Kidney capillary endothelial cell (primary cell): ENCODE results near the gene ADGRL1.
"Not testable (repeated sequence)": the region's sequence is repeated elsewhere in the genome, so short reads cannot be mapped to it uniquely, and the experiment has no call there.

Experiments
- DNase-seq: peaks from one replicate; pipeline ENCODE4 v3.0.0-alpha.2; 2018; ENCODE audit warnings: low spot score

ADGRL1 gene

DNA sequence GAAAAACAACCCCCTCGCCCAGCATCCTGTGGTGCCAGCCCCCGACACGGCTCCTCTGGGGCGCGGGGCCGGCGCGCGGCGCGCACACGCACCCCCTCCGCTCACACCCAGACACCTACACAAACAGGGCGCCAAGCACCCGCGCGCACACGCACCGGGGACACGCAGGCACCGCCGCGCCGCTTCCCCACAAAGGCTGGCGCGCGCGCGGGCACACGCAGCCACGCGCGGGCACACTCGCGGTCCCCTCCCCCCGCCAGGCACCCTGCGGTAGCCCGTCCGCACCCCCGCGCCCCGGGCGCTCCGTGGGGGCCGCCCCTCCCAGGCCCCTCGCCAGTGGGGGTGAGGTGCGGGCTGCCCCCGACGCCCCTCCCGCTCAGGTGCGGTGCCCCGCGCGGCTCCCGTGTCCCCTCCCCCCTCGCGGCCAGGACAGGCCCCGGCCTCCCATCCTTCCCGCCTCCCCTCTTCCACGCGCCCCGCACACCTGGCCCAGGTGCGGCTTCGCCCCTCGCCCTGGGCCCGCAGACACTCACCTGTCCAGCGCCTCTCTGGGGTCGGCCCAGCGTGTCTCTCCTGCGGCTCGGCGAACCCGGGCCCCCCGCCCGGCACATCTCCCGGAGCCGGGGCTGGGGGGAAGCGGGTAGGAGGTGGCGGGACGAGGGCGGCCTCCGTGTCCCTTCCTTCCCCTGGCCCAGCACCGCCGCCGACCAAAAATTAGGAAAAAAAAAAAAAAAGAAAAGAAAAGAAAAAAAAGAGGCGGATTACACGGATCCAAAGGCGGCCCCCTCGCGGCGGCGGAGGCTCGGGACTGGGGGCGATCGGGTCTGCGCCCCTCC lies at the start of gene ADGRL1:
TSS of gene ADGRL1 (minus strand) at position 718 of the 836 bp plus-strand sequence. CDS start 22,567 bp downstream, outside the sequence.
- not testable (repeated sequence) for DNase-seq

DNA sequence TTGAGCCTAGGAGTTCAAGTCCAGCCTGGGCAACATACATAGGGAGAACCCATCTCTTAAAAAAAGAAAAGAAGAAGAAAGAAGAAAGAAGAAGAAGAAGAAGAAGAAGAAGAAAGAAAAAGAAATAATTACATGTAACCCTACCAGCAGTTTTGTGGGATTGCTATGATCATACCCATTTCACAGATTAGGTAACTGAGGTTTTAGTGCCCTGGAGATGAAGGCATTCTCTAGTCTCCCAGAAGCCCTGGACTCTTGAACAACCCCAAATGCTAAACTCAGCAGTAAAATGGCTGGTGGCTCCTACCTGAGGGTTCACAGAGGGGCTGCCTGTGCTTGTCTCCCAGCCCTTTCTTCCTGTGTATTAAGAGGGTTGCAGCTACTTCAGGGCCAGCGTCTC lies 49.3 kb upstream of the ADGRL1 start:
- not testable (repeated sequence) for DNase-seq

DNA sequence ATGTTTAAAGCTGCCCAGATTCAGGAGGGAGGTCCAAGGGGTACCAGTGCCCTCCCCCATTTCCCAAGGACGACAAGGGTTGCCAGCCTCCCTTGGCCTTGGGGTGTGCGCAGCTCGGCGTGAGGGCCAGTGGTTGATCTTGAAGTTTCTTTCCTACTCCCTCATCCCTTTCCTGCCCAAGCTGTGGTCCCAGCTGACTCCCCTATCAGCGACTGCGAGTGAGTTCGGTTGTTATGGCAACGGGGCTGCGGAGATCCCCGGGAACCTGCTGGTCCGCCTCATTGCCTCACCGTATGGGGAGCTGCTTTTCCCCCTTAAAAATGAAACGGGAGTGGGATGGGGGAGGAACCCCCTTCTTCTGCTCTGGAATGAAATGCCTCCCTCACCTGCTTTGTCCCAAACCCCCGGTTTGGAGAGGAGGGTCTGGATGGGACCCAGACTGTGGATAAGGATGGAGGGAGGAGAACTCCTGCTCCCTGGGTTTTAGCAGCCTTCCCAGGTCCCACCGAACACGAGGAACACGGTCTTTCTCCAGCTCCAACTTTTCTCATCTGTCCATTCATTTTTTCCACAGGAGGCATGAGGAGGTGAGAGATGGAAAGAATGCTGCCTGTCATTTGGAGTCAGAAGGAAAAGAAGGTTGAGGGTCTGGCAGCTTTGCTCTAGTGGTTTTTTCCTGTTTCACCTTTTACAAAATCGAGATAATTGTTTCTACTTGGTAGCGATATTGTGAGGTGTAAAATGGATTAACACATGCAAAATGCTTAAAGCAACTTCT lies 48.0 kb upstream of the ADGRL1 start:
- DNase-seq: not testable (repeated sequence)

DNA sequence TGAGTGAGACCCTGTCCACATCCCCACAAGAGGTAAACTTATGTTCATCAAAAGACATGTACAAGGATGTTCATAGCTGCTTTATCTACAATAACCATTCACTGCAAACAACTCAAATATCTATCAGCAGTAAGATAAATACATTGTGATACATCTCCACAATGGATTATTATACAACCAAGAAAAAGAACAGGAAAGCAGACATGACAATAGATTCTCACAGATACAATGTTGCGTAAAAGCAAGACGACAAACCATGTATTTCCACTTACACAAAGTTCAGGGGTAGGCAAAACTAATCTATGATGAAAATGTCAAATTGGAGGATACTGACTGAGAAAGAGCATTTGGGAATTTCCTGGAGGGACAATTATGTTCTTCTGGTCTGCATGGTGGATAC lies 46.2 kb upstream of the ADGRL1 start:
- DNase-seq: not testable (repeated sequence)

DNA sequence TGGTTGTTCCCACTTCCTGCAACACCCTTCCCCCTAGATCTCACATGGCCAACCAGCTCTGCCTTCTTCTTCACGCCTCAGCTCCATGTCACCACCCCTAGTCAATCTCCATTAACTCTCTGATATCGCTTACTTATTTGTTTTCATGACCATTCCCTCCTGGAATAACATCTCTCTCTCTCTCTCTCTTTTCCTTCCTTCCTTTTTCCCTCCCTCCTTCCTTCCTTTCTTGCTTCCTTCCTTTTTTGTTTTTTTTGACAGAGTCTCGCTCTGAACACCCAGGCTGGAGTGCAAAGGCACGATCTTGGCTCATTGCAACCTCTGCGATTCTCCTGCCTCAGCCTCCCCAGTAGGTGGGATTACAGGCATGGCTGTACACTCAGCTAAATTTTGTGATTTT lies 44.9 kb upstream of the ADGRL1 start:
- DNase-seq: no peak

DNA sequence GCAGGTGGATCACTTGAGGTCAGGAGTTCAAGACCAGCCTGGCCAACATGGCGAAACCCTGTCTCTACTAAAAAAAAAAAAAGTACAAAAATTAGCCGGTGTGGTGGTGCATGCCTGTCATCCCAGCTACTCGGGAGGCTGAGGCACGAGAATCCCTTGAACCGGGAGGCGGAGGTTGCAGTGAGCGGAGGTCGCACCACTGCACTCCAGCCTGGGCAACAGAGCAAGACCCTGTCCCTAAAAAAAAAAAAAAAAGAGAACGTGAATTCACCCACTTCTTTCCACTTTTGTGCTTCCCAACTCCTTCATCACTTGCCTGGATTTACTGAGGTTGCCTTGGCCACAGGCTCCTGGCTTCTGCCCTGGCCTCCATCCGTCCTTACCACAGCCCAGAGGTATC lies 44.3 kb upstream of the ADGRL1 start:
- DNase-seq: not testable (repeated sequence)

DNA sequence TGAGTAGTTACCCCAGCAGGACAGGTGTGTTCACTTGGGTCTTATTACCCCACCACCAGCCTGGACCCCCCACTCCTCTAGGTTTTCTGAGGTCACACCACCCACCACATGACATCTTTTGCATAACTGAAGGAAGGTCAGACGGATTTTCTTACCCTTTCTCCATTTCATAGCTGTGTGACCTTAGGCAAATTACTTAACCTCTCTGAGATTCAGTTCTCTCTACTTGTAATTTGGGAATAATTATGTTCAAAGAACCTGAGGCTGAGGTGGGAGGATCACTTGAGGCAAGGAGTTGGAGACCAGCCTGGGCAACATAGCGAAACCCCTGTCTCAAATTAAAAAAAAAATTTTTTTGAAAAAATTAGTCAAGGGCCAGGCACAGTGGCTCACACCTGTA lies 43.9 kb upstream of the ADGRL1 start:
- not testable (repeated sequence) for DNase-seq

DNA sequence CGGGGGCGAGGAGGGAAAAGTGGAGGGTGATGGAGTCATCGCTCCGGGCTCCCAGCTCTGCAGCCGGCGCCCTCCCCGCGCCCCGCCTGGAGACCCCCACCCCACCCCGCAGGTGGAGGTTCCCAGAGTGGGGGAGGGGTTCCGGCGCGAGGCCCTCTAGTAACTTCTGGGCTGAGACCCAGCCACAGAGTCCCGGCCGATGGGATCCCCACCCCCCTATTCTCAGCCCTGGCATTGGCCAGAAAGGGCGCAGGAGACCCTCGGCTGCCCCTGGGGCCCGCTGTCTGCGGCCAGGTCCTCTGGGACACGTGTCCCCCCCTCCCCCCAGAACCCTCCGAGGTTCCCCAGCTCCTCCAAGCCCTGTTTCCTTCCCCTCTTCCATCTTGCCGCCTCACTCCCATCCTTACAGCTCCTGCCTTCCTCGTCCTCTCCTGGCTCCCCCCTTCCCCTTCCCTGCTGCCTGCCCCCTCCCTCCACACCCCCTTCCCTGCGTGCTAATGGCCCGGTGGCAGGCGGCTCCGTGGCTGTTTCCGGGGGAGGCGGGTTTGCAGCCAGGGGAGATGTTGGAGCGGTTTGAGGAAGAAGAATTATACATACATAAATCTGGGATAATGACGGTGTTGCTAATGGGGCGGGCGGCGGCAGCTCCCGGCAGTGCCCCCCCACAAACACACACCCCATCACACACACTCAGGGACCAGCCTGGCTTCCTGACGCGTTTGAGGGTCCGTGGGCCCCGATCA lies 43.2 kb upstream of the ADGRL1 start:
- DNase-seq: peak; percentile 7

DNA sequence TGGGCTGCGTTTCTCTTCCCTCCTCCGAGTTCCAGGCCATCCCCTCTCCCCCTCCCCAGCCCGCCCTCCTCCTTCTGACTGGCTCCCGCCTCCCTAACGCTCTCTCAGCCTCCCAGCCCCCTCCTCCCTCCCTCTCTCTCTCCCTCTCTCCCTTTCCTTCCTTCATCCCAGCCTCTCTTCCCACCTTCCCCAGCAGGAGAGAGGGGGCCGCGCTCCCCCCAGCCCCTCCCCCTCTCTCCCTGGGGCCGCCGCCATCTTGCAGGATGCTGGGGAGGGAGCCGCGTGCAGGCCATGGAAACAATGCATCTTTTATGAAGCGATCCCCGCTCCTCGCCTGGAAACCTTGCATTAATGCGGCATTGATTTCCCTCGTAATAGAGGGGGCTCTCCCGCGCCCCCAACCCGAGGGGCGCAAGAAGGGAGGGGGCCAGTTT lies 42.6 kb upstream of the ADGRL1 start:
- DNase-seq: peak; percentile 7

DNA sequence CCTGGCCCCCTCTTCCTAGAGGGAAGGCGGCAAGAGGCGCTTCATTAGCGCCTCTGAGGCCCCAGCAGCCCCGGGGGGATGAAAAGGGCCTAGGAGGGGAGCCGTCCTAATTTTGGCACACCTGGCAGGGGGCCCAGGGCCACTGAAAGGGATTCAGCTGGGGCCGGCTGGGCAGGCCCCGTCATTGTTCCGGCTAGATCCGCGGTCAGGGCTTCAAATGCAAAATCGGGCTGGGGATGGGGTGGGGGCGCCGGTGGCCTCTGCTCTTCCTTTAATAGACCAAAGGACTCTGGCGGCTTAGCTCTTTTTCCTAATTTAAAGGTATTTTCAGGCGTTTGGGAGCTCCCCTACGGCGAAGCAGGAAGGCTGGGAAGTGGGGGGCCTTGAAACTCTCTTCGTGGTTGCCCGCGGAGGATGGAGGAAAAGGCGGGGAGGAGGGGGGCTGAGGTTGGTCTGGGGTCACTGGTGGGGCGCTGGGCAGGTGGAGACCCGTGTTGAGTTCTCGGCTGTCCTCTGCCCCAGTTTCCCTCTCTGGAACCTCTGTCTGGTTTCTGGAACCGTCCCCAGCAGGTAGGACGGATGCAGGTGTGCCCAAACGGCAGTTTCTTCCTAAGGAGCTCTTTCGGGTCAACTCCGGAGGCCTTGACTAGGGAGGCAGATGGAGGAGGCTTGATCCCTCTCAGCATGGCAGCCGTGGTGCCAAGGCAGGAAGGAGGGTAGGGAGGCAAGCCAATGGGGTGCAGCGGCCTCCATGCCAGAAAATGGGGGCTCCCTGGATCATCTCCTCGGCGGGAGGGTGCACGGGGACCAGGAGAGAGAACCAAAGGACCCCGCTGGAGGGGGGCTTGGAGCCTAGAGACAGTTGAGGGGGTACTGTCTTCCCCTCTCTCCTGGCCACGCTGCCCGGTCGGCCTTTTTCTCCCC lies 41.8 kb upstream of the ADGRL1 start:
- DNase-seq: not testable (repeated sequence)

DNA sequence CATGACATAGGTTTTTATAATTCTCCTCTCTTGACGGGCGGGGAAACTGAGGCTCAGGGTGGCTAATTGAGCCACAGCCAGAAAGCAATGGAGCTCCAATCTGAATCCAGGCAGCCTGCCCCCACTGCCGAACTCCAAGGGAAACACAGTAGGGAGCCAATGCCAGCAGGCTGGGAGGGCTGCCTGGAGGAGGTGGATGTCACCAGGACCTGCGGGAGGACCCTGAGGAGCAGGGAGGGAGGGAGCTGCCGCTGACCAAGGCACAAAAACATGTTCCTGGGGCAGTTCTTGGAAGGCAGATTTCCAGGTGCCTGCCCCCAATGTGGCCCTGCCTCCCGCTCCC lies 41.2 kb upstream of the ADGRL1 start:
- DNase-seq: not testable (repeated sequence)

DNA sequence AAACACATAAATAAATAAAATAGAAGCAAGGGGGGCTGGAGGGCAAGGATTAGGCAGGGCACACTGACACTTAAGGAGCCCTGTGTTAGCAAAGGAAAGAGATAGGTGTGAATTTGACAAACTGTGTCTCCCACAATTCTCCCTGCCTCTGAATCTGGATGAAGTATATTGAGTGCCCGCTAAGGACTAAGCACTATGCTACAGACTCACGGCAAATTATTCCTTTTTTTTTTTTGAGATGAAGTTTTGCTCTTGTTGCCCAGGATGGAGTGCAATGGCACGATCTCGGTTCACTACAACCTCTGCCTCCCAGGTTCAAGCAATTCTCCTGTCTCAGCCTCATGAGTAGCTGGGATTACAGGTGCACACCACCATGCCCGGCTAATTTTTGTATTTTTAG lies 38.4 kb upstream of the ADGRL1 start:
- DNase-seq: not testable (repeated sequence)

DNA sequence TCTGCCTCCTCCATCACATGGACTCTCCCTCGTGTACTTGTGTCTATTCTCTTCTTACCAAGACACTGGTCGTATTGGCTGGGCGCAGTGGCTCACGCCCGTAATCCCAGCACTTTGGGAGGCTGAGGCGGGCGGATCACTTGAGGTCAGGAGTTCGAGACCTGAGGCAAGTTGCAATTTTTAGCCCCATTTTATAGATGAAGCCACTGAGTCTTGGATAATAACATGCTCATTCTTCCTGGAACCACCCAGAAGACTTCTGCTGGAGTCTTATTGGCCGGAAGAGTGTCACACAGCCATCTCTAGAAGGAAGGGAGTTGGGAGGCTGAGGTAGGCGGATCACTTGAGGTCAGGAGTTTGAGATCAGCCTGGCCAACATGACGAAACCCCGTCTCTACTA lies 37.7 kb upstream of the ADGRL1 start:
- DNase-seq: not testable (repeated sequence)

DNA sequence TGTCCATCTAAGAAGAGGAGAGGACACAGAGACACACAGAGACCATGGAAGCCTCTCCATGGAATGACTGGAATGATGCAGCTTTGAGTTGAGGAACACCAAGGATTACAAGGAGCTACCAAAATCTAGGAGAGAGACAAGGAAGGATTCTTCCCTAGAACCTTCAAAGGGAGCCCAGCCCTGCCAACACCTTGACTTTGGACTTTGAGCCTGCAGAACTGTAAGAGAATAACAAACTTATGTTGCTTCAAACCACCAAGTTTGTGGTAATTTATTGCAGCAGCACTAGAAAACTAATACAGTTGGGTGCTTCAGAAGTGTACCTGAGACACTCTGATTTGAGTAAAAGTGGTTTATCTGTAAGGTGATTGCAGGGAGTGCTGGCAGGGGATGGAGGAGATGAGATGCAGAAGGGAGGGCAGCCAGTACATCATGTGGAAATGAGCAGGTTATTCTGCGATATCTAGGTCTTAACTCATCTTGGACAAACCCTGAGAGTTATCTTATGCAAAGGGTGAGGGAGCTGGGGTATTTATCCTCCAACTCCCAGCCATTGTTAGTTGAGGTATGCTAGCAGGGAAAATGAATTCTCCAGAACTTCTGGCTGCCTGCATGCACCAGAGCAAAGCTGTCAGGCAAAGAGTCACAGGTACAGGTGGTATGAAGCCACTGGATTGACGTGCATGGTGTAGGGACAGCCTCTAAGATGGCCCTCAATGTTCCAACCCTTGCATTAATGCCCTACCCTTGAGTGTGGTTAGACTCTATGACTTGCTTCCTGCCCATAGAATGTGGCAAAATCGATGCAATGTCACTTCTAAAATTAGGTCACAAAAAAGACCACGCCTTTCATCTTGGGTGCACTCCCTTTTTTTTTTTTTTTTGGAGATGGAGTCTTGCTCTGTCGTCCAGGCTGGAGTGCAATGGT lies 31.3 kb upstream of the ADGRL1 start:
- DNase-seq: no peak

DNA sequence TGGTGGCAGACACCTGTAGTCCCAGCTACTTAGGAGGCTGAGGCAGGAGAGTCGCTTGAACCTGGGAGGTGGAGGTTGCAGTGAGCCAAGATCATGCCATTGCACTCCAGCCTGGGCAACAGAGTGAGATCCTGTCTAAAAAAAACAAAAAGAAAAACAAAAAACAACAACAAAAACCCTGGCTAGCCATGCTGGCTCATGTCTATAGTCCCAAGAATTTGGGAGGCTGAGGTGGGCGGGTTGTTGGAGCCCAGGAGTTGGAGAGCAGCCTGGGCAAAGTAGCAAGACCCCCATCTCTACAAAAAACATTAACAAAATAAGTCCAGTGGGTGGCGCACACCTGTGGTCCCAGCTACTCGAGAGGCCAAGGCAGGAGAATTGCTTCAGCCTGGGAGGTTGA lies 27.0 kb upstream of the ADGRL1 start:
- not testable (repeated sequence) for DNase-seq

DNA sequence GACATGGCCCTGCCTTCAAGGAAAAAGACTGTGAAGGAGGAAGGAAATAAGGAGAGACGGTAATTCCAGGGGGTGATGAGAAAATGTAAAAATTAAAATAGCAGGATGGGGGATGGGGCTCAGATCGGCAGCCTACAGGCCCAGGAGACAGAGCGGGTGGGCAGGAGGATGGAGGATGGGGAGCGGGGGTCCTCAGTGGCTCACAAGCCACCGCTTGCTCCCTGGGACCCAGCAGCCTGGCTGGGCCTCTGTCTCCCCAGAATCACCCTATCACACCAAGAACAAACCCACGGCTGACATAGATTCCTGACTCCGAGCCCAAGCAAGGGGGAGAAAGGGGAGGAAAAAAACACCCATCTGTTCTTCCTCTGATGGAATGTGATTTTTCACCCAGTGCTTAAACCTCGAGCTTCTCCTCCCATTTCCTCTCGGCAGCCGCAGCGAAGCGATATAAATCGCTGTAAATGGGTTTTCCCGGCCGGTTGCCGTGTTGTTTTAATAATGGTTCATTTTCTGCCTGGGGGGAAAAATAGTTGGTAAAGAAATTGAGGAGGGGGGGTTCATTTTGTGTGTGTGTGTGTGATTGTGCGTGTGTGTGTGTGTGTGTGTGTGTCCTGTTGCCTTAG lies 22.6 kb upstream of the ADGRL1 start:
- not testable (repeated sequence) for DNase-seq

DNA sequence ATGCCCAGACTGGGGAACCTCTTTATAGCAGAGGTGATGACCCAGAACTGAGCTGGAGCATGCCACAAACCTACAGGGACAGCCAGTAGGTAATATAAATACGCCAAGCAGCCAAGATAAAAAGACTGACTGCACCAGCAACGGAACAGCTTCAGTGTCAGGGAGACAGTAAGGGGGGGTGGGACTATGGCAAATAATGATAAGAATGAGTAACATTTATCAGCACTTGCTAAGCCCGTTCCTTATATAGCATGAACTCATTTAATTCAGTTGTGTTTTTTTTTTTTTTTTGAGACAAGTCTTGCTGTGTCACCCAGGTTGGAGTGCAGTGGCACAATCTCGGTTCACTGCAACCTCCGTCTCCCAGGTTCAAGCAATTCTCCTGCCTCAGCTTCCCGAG lies 20.5 kb upstream of the ADGRL1 start:
- not testable (repeated sequence) for DNase-seq

DNA sequence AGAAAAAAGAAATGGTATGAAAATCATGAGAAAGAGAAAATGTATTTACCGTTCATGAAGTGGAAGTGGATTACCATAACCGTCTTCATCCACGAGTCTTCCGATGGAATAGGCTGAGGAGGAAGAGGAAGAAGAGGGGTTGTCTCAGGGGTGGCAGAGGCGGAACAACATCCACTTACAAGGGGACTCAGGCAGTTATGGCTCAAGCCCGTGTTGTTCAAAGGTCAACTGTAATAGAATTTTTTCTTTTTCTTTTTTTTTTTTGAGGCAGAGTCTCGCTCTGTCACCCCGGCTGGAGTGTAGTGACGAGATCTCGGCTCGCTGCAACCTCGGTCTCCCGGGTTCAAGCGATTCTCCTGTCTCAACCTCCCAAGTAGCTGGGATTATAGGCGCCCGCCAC lies 16.9 kb upstream of the ADGRL1 start:
- no peak for DNase-seq

DNA sequence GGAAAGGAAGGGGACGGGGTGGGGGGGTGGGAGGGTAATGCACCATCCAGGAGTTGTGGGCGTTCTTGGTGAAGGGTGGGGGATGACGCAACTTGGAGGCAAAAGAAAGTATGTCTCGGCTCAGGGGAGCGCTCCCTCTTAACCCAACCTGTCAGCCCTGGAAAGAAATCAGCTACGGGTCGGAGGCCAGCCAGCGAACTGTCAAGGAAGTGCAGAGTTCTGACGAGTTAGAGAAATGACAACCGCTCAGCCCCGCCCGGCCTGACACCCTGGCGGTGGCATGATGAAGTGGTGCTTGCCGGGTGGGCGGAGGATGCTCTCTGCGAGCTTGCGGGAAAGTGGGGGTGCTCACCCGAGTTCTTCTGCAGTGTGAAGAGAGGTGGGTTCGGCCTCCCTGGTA lies 15.4 kb upstream of the ADGRL1 start:
- DNase-seq: not testable (repeated sequence)
